HG03460 (cell line): ENCODE results near the gene KCNG2.

Experiments used
- ATAC-seq: cut with Tn5 transposase; IDR thresholded peaks from one replicate; pipeline ENCODE4 v1.9.1; 2021; ENCODE audit not compliant: unreplicated experiment

KCNG2 gene

DNA sequence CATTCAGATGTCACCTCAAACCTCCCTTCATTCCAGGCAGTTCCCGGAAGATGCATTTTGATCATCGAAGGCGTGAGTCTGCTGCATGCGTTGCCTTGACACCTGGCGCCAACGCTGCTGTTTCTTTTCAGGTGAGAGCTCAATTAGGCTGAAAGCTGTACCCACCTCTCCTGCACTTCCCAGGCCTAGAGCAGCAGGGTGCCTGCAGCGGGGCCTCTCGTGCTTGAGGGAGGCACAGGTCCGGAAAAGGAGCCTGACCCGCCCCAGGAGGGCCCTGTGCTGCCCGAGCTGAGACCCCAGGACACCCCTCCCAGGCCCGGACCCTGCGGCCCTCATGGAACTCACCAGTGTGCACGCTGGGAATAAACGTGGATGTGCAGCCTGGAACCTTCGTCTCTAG lies 31.4 kb upstream of the KCNG2 start:
- no peak for ATAC-seq

- ATAC-seq: no peak
Observed at GRCh38 chr18:79768745-79769144, 29.0 kb upstream of the KCNG2 start.

GRCh38 chr18:79769698-79770500 lies 27.8 kb upstream of the KCNG2 start:
- no peak for ATAC-seq

- no peak for ATAC-seq
Observed at GRCh38 chr18:79770501-79770815, 27.3 kb upstream of the KCNG2 start.

- ATAC-seq: no peak
Observed at GRCh38 chr18:79770826-79771225, 26.9 kb upstream of the KCNG2 start.

- ATAC-seq: no peak
Observed at GRCh38 chr18:79771446-79772107, 26.2 kb upstream of the KCNG2 start.

DNA sequence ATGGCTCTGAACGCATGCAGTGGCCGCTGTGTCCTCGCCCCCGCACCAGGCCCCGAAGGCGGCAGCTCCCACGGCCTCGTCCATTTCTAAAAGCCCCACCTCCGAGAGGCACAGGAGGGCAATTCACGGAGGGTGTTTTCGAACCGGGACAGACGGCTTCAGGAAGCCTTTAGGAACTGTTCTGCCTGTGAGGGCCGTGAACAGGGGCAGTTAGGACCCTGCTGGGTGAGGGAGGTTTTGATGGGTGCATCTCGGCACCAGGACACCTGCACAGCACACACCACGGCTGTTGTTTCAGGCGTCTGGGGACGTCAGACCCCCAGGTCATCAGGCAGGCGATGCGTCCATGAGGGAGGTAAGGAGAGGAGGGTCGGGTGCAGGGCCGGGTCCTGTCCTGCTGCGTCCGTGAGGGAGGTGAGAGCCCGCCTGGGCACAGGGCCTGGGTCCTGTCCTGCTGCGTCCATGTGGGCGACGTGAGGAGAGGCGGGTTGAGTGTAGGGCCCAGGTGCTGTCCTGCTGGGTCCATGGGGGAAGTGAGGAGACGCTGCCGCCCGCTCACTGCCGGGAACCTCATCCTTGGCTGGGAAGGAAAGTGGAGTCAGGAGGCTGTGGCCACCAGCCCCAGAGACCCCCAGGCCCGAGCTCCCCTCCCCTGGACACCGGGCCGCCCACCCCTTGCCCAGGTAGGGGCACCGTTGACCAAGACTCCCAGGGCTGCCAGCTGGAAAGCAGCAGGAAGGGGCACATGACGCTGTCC lies 25.5 kb upstream of the KCNG2 start:
- ATAC-seq: no peak

GRCh38 chr18:79772865-79773696 lies 24.7 kb upstream of the KCNG2 start:
- ATAC-seq: no peak

DNA sequence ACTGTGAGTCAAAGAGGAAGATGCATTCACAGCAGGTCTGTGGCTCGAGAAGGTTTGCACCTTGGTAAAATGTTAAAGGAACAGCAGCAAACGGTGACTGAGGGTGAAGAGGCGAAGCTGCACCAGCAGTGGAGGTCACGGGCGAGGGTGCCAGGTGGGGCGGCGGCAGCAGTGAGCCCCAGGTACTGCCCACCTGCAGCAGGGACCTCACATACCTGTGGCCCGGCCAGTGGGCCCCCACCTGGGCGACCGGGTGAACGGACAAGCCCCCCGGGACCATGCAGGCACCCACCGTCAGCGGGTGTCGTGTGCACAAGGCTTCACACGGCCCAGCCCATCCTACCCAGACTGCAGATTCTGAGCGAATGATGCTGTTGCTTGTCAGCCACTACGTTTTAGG lies 23.6 kb upstream of the KCNG2 start:
- no peak for ATAC-seq

DNA sequence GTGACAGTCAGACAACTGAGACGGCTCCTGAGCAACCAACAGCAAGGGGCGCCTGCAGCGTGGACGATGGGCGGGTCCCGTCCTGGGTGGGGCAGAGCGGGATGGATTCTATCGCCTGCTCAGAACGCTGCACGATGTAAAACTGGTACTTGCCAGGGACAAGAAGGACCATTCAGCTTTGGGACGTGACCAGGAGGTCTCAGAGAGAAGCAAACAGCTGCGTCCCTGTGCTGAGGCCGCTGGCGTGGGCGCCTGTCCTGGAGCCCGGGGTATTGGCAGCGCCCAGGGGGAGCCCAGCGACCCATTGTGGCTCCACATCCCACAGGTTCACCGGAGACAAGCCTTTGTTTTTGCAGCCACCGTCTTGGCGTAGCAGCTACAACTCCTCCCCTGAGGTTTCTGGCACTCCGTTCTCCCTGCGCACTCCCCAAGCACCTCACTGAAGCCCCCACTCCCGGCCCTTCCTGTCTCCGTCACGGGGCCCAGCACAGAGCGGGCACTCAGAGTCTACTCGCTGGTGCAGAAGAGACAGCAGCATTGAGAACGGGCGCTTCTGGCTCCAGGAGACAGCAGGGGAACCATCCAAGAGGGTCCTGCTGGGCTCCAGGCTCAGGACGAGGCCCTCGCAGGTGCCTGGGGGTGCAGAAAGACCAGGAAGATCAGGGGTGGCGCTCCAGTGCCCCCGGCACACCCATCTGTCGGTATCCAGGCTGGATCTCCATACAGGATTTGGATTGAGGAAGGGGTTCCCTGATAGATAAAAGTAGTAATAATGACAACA lies 22.1 kb upstream of the KCNG2 start:
- ATAC-seq: no peak

- no peak for ATAC-seq
Observed at GRCh38 chr18:79776674-79777073, 21.1 kb upstream of the KCNG2 start.

GRCh38 chr18:79778291-79778791 lies 19.4 kb upstream of the KCNG2 start:
- ATAC-seq: no peak

DNA sequence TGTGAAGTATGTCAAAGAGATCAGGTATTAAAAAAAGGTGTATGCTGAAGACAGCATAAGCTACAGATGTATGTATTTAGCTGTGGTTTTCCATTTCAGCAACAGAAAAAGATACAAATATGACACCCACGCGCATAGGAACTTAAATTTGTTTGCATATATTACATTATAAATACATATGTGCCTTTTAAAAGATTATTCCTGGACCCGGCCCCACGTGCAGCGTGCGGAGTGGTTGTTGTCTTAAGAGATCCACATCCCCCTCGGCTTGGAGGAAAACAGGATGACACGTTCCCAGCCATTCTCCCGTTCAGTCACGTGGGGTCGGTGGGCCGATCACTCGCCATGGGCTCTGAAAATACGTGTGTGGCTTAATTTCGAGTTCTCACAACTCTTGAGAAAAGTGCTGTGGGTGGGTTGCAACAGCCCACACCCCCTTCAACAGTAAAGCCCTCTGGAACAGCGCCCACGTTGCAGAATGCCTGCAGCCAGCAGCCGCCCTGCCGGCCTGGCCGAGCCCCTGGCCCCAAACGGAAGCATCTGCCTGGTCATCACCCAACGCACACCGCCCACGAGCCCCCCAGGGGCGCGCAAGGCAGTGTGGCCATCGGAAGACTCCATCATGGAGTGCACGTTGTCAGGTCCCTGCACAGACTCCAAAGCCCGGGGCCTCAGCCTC lies 18.6 kb upstream of the KCNG2 start:
- no peak for ATAC-seq

DNA sequence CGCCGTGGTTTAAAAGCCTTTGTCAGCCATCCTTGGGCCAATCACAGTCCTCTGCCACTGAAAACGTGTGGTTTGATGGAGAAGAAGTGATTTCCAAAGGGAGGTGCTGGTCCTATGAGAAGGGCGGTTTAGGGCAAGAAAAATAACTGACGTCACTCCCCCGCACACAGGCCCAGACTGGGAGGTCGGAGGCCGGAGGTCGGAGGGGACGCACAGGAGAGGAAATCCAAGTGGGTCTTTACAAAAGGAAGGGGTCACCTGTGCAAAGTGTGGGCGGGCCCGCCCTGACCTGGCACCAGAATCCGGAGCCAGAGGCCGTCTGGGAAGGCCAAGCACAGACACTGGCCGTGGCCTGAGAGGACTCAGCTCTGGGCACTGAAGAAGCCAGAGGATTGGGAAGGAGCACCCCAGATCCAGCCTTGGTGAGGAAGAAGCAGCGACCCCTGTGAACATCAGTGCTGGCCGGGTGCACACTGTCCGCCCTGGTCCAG lies 18.0 kb upstream of the KCNG2 start:
- ATAC-seq: no peak

GRCh38 chr18:79780547-79780946 lies 17.2 kb upstream of the KCNG2 start:
- no peak for ATAC-seq

DNA sequence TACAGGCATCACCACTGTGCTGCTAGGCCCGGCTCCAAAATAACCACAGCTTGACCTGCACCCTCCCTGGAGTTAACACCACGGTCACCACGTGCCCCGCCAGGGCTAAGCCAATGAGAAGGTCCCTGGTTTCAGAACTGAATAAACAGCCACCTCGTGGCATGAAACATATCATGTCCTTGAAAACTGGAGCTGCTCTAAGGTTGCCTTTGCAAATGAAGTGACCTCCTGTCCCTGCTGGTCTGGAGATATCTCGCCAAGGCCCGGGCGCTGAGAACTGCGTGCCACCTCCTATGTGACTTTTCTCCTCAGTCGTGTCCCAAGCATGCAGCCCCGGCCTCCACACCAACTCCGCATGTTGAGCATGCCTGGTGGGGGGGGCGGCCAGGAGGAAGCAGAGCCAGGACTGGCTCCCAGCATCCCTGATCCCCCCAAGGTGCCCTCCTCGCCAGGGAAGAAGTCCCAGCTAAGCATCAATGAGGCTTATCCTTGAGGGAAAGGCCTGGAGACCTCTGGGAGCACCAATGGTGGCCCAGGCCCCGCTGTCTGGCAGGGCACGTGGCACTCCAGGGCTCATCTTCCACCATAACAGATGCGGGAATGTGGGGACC lies 16.3 kb upstream of the KCNG2 start:
- no peak for ATAC-seq

- no peak for ATAC-seq
Observed at GRCh38 chr18:79782566-79783308, 15.0 kb upstream of the KCNG2 start.
